Measurements from ENCODE around the gene PALLD. TPM values are rescaled to one million over a fixed set of nuclear protein-coding genes. Genes with fewer than 3 reads are reported as not detected.

PALLD gene
- total and polyA plus RNA-seq, 2 experiments from 2014 or later = 17.9 to 30.5 TPM

- Histone ChIP-seq H3K9ac (no peak overlapping the region), H3K4me2 (ENCODE audit: unreplicated experiment) (peak overlapping the region; percentile 52), H3K79me2 (ENCODE audit: insufficient read depth) (no peaks in the 10 kb centered on the region), H3K27me3 (replicated peaks; ENCODE audit: insufficient read depth) (no peaks in the 10 kb centered on the region), H3K4me3 (no peak overlapping the region), H3K4me1 (ENCODE audit: insufficient read depth) (peaks cover 19% of the 10 kb centered on the region), H3F3A (ENCODE audit: insufficient read depth) (peaks cover 21% of the 10 kb centered on the region), H3K9me3 (ENCODE audit: low read depth) (no peaks in the 10 kb centered on the region), H4K20me1 (ENCODE audit: insufficient read depth) (no peaks in the 10 kb centered on the region), H3K9me2 (ENCODE audit: insufficient read depth) (no peaks in the 10 kb centered on the region), H3K27ac (peak overlapping the region; percentile 35; the same call in 1 of the 2 replicates), H3K36me3 (ENCODE audit: low read depth) (no peaks in the 10 kb centered on the region), H2AFZ (no peak overlapping the region)
- 44 to 46% methylated on average over 3 of the region's 3 CpGs for WGBS, 2 experiments (ENCODE audit: low coverage in 1 of 2, low lambda C conversion rate in 2 of 2, missing lambda C conversion rate in 2 of 2)
- DNase-seq = peak; percentile 81
- TF ChIP-seq EZH2 (IDR thresholded peaks at IDR 0.05; ENCODE audit: insufficient read depth, poor library complexity, severe bottlenecking) (no peak), EZH2phosphoT487 (IDR thresholded peaks at IDR 0.05; ENCODE audit: insufficient read depth, low read depth) (no peak)
- in situ Hi-C loops (cut with MboI) = no loop called here
These were observed 108.6 kb downstream of the PALLD start for GRCh38 chr4:168605411-168605810.

- H3K27ac ChIP-seq = no peak overlapping the region
- H3K9me2 ChIP-seq (ENCODE audit: insufficient read depth) = no peaks in the 10 kb centered on the region
These were observed 110.4 kb downstream of the PALLD start for GRCh38 chr4:168607215-168607614.

GRCh38 chr4:168608771-168609170, 111.9 kb downstream of the PALLD start:
- in situ Hi-C loops (cut with MboI) = no loop called here
- H3K27ac ChIP-seq = no peak overlapping the region
- H3K36me3 ChIP-seq (ENCODE audit: low read depth) = no peaks in the 10 kb centered on the region
- 97 to 100% methylated on average over 4 of the region's 4 CpGs for WGBS, 2 experiments (ENCODE audit: low coverage in 1 of 2, low lambda C conversion rate in 2 of 2, missing lambda C conversion rate in 2 of 2)
- no peaks in the 10 kb centered on the region for H3K9me2 ChIP-seq (ENCODE audit: insufficient read depth)
- H3K9ac ChIP-seq = no peak overlapping the region
- H3K4me1 ChIP-seq (ENCODE audit: insufficient read depth) = peaks cover 48% of the 10 kb centered on the region
- H4K20me1 ChIP-seq (ENCODE audit: insufficient read depth) = no peaks in the 10 kb centered on the region
- H3K4me3 ChIP-seq = no peak overlapping the region
- H3K27me3 ChIP-seq (replicated peaks; ENCODE audit: insufficient read depth) = no peaks in the 10 kb centered on the region
- no peak for DNase-seq
- no peak for TF ChIP-seq EZH2phosphoT487 (IDR thresholded peaks at IDR 0.05; ENCODE audit: insufficient read depth, low read depth)
- TF ChIP-seq EZH2 (IDR thresholded peaks at IDR 0.05; ENCODE audit: insufficient read depth, poor library complexity, severe bottlenecking) = no peak
- H3F3A ChIP-seq (ENCODE audit: insufficient read depth) = peaks cover 40% of the 10 kb centered on the region
- no peaks in the 10 kb centered on the region for H3K79me2 ChIP-seq (ENCODE audit: insufficient read depth)
- no peak overlapping the region for H2AFZ ChIP-seq
- H3K9me3 ChIP-seq (ENCODE audit: low read depth) = no peaks in the 10 kb centered on the region
- H3K4me2 ChIP-seq (ENCODE audit: unreplicated experiment) = no peak overlapping the region

More at GRCh38 chr4:168607215-168607614, 110.4 kb downstream of the PALLD start:
- DNase-seq = no peak
- Histone ChIP-seq H3K4me2 (ENCODE audit: unreplicated experiment) (no peak overlapping the region), H2AFZ (no peak overlapping the region), H3K9me3 (ENCODE audit: low read depth) (no peaks in the 10 kb centered on the region), H4K20me1 (ENCODE audit: insufficient read depth) (no peaks in the 10 kb centered on the region), H3K4me1 (ENCODE audit: insufficient read depth) (peaks cover 35% of the 10 kb centered on the region), H3K4me3 (no peak overlapping the region), H3F3A (ENCODE audit: insufficient read depth) (peaks cover 27% of the 10 kb centered on the region), H3K27me3 (replicated peaks; ENCODE audit: insufficient read depth) (no peaks in the 10 kb centered on the region), H3K9ac (no peak overlapping the region), H3K79me2 (ENCODE audit: insufficient read depth) (no peaks in the 10 kb centered on the region), H3K36me3 (ENCODE audit: low read depth) (no peaks in the 10 kb centered on the region)
- in situ Hi-C loops (cut with MboI) = no loop called here
- TF ChIP-seq EZH2phosphoT487 (IDR thresholded peaks at IDR 0.05; ENCODE audit: insufficient read depth, low read depth) = no peak
- TF ChIP-seq EZH2 (IDR thresholded peaks at IDR 0.05; ENCODE audit: insufficient read depth, poor library complexity, severe bottlenecking) = no peak
- WGBS, 2 experiments (ENCODE audit: low coverage in 1 of 2, low lambda C conversion rate in 2 of 2, missing lambda C conversion rate in 2 of 2) = 95 to 96% methylated on average over 5 of the region's 5 CpGs

- Histone ChIP-seq H3K27ac (no peak overlapping the region), H4K20me1 (ENCODE audit: insufficient read depth) (no peaks in the 10 kb centered on the region), H3K4me2 (ENCODE audit: unreplicated experiment) (no peak overlapping the region), H3K27me3 (replicated peaks; ENCODE audit: insufficient read depth) (no peaks in the 10 kb centered on the region), H3K9me2 (ENCODE audit: insufficient read depth) (no peaks in the 10 kb centered on the region), H3K9ac (no peak overlapping the region), H3K9me3 (ENCODE audit: low read depth) (no peaks in the 10 kb centered on the region), H3K36me3 (ENCODE audit: low read depth) (no peaks in the 10 kb centered on the region), H3K4me1 (ENCODE audit: insufficient read depth) (peaks cover 49% of the 10 kb centered on the region), H3K4me3 (no peak overlapping the region), H2AFZ (no peak overlapping the region), H3K79me2 (ENCODE audit: insufficient read depth) (no peaks in the 10 kb centered on the region), H3F3A (ENCODE audit: insufficient read depth) (peaks cover 36% of the 10 kb centered on the region)
- TF ChIP-seq EZH2 (IDR thresholded peaks at IDR 0.05; ENCODE audit: insufficient read depth, poor library complexity, severe bottlenecking) = no peak
- TF ChIP-seq EZH2phosphoT487 (IDR thresholded peaks at IDR 0.05; ENCODE audit: insufficient read depth, low read depth) = no peak
- in situ Hi-C loops (cut with MboI) = no loop called here
- WGBS, 2 experiments (ENCODE audit: low coverage in 1 of 2, low lambda C conversion rate in 2 of 2, missing lambda C conversion rate in 2 of 2) = 89 to 96% methylated on average over 4 of the region's 4 CpGs
- DNase-seq = no peak
These were observed 112.5 kb downstream of the PALLD start for GRCh38 chr4:168609369-168609768.

Measured in GM23248 (cell line).